ENCODE data around the gene TMEM140. TPM values are rescaled to one million over a fixed set of nuclear protein-coding genes. Genes with fewer than 3 reads are reported as not detected.

Gene TMEM140
- total RNA-seq, 4 donors from 2014 or later = 9.3 to 21.8 (median 16.0) TPM

DNA sequence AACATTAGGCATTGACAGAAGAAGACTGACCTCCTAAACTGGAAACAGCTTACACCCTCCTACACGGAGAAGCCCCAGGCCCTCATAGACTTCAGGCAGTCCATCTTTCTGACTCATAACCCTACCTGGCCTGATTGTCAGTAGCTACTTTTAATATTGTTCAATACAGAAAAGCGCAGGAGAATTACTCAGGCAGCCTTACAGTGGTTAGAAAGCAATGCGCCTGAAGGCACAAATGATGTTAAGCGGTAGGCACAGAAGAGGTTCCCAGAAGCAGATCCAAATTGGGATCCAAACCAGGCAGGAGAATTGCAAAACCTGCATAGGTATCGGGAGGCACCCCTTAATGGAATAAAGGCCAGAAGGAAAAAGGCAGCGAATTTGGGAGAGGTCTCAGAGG is 28.1 kb downstream of the TMEM140 start:
- no peak for TF ChIP-seq POLR2A (IDR thresholded peaks at IDR 0.05)
- no peak for TF ChIP-seq EP300 (IDR thresholded peaks at IDR 0.05)
- no peak for TF ChIP-seq POLR2AphosphoS5 (IDR thresholded peaks at IDR 0.05)
- no peak for TF ChIP-seq CTCF (IDR thresholded peaks at IDR 0.05)
- Histone ChIP-seq H3K9me3 (peaks cover 0 to 18% (median 0%) of the 10 kb centered on the region in 3 donors), H3K36me3 (peaks cover 0 to 18% of the 10 kb centered on the region in 2 donors), H3K4me1 (peaks cover 0 to 11% (median 6%) of the 10 kb centered on the region in 3 donors), H3K27me3 (no peaks in the 10 kb centered on the region), H3K27ac (no peak overlapping the region), H3K4me3 (no peak overlapping the region)
- no peak for ATAC-seq
- WGBS, 2 donors (ENCODE audit: low coverage in 1 of 2) = 79 to 90% methylated on average over 2 to 5 of the region's 6 CpGs

GRCh38 chr7:135177028-135177696 is 29.3 kb downstream of the TMEM140 start:
- WGBS, 2 donors (ENCODE audit: low coverage in 1 of 2) = 93 to 98% methylated on average over 7 to 8 of the region's 9 CpGs
- TF ChIP-seq EP300 (IDR thresholded peaks at IDR 0.05) = no peak
- TF ChIP-seq CTCF (IDR thresholded peaks at IDR 0.05) = no peak
- TF ChIP-seq POLR2A (IDR thresholded peaks at IDR 0.05) = no peak
- no peak for TF ChIP-seq POLR2AphosphoS5 (IDR thresholded peaks at IDR 0.05)
- H3K27me3 ChIP-seq = no peaks in the 10 kb centered on the region
- no peak overlapping the region for H3K27ac ChIP-seq
- H3K4me1 ChIP-seq = no peaks in the 10 kb centered on the region
- no peak for ATAC-seq
- peaks cover 0 to 31% (median 0%) of the 10 kb centered on the region in 3 donors for H3K9me3 ChIP-seq
- H3K4me3 ChIP-seq = no peak overlapping the region
- H3K36me3 ChIP-seq = peaks cover 0 to 28% of the 10 kb centered on the region in 2 donors

GRCh38 chr7:135178364-135178763 is 30.5 kb downstream of the TMEM140 start:
- WGBS, 2 donors (ENCODE audit: low coverage in 1 of 2) = 86 to 90% methylated on average over 8 to 13 of the region's 13 CpGs
- Histone ChIP-seq H3K9me3 (peaks cover 0 to 43% (median 0%) of the 10 kb centered on the region in 3 donors), H3K27ac (no peak overlapping the region), H3K4me1 (no peaks in the 10 kb centered on the region), H3K36me3 (peaks cover 0 to 40% of the 10 kb centered on the region in 2 donors), H3K4me3 (no peak overlapping the region), H3K27me3 (no peaks in the 10 kb centered on the region)
- ATAC-seq = no peak
- TF ChIP-seq EP300 (IDR thresholded peaks at IDR 0.05) (no peak), CTCF (IDR thresholded peaks at IDR 0.05) (no peak), POLR2A (IDR thresholded peaks at IDR 0.05) (no peak), POLR2AphosphoS5 (IDR thresholded peaks at IDR 0.05) (no peak)

DNA sequence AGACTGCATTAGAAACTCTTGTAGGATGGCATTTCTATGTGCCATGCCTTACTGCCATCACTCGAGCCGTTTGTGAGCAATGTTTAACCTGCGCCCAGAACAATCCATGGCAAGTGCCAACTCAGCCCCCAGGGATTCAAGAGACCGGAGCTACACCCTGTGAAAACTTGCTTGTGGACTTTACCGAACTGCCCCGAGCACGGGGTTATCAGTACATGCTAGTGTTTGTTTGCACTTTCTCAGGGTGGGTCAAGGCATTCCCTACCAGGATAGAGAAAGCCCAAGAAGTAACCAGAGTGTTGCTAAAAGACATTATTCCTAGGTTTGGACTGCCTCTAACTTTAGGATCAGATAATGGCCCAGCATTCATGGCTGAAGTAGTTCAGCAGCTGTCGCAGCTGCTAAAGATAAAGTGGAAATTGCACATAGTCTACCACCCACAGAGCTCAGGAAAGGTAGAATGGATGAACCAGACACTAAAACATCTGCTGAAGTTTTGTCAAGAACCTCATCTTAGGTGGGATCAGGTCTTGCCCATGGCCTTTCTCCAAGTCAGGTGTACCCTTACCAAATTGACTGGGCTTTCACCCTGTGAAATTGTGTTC is 31.6 kb downstream of the TMEM140 start:
- no peak overlapping the region for H3K4me3 ChIP-seq
- WGBS, 2 donors (ENCODE audit: low coverage in 1 of 2) = 80 to 87% methylated on average over 1 to 4 of the region's 8 CpGs
- peaks cover 0 to 46% (median 0%) of the 10 kb centered on the region in 3 donors for H3K9me3 ChIP-seq
- no peak overlapping the region for H3K27ac ChIP-seq
- ATAC-seq = no peak
- H3K27me3 ChIP-seq = no peaks in the 10 kb centered on the region
- H3K36me3 ChIP-seq = peaks cover 0 to 50% of the 10 kb centered on the region in 2 donors
- H3K4me1 ChIP-seq = no peaks in the 10 kb centered on the region
- TF ChIP-seq POLR2A (IDR thresholded peaks at IDR 0.05) = no peak
- no peak for TF ChIP-seq EP300 (IDR thresholded peaks at IDR 0.05)
- TF ChIP-seq POLR2AphosphoS5 (IDR thresholded peaks at IDR 0.05) = no peak
- no peak for TF ChIP-seq CTCF (IDR thresholded peaks at IDR 0.05)

DNA sequence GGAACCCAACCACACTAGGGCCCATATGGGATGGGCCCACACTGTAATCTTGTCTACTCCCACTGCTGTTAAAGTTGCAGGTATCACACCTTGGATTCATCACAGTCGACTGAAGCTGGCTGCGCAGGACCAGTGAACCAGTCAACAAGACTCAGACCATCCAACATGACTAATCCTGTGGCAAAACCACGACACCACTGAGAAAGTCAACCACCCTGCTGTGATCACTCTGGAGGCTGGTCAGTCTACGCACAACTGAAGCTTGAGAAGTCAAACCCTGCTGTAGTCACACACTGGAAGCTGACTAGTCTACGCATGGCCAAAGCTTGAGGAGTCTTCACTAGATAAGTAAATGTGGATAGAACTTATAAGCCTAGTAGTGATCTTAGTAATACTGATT is 32.2 kb downstream of the TMEM140 start:
- peaks cover 0 to 46% (median 0%) of the 10 kb centered on the region in 3 donors for H3K9me3 ChIP-seq
- 94 to 100% methylated on average over 1 to 3 of the region's 5 CpGs for WGBS, 2 donors (ENCODE audit: low coverage in 1 of 2)
- no peak for ATAC-seq

More for the DNA sequence above, 32.2 kb downstream of the TMEM140 start:
- Histone ChIP-seq H3K36me3 (peaks cover 0 to 57% of the 10 kb centered on the region in 2 donors), H3K4me1 (no peaks in the 10 kb centered on the region), H3K27ac (no peak overlapping the region), H3K27me3 (no peaks in the 10 kb centered on the region), H3K4me3 (no peak overlapping the region)
- no peak for TF ChIP-seq POLR2A (IDR thresholded peaks at IDR 0.05)
- no peak for TF ChIP-seq POLR2AphosphoS5 (IDR thresholded peaks at IDR 0.05)
- no peak for TF ChIP-seq EP300 (IDR thresholded peaks at IDR 0.05)
- no peak for TF ChIP-seq CTCF (IDR thresholded peaks at IDR 0.05)

Measured in gastroesophageal sphincter (tissue), 4 donors.